ENCODE data around the gene ALAS1.

Gene ALAS1

DNA sequence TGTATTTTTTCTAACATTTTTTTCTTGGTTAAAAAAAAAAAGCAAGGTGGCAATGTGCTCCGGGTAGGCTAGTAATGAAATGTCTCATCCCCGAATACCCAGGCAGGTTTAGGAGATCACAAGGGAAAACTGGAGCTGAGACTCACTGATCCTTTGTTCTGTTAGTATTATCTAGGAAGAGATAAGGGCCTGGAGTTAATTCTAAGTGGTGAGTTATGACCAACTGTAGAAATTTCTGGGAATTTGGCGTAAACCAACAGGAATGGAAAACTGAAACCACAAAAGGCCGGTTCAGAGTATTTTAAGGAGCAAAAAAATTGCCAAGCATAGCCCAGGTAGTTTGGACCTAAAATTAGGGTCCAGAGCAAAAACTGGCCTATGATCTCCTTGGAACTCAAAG lies 60.0 kb downstream of the ALAS1 start:
- no peak for DNase-seq

DNA sequence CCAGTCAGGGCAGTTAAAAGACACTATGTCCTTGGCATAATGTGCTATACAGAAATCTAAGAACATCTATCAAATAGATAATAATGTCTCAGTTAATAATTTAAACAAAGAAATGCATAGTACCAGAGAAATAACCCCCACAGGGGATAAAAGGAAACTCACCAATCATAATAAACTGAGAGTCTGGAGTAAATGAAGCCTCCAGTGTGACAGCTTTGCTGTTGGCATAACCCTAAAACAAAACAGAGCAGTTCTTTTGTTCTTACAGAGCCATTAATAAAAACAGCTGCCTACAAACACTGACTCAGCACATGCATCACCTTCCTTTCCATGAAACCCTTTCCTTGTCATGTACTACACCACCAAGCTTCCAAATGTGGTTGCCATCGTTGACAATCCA lies 61.1 kb downstream of the ALAS1 start:
- no peak for DNase-seq

GRCh38 chr3:52259448-52259847 lies 61.5 kb downstream of the ALAS1 start:
- no peak for DNase-seq

- DNase-seq: no peak
Measured at GRCh38 chr3:52262447-52262846, 64.5 kb downstream of the ALAS1 start.

Data from cortex of kidney (tissue), 1 donor.